Suprapubic skin (tissue), 3 donors: ENCODE results near the gene ERI3.

Source experiments
- POLR2AphosphoS5 ChIP-seq, 3 donors: sonication (generic); formaldehyde crosslinking; IDR thresholded peaks; one replicate each; pipeline ENCODE4 v1.6.1; 2017; ENCODE audit warnings: antibody characterized with exemption in 3 of 3
- TF ChIP-seq, protein P1 (sequence below), 2 donors: fragments of 200-600 bp in 1 of 2; fragments of 450-650 bp in 1 of 2; sonication (generic) in 1 of 2; IDR thresholded peaks; one replicate each; pipeline ENCODE4 v1.5.1; 2016 to 2019; ENCODE audit warnings: antibody characterized with exemption in 2 of 2, mild to moderate bottlenecking in 1 of 2, moderate library complexity in 1 of 2

DNA sequence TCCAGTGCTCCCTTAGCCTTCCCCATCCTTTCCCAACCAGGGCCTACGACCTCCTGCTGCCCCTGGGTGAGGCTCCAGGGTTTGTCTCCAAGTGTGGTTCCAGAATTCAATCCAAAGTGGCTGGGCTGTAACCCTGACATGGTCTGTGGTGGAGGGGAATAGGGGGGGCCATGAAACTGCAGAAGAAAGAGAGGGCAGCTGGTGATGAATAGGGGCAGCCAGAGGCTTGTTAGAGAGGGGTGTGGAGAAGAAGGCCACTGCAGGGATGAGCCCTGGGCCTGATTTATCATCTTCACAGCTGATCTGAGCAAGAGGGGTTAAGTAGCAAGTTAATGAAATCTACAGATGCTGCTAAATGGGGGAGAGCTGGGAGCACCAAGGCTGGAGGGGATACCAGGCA, 12.9 kb upstream of the ERI3 start:
- TF ChIP-seq POLR2AphosphoS5 (IDR thresholded peaks at IDR 0.05) = no peak
- TF ChIP-seq, protein P1, sequence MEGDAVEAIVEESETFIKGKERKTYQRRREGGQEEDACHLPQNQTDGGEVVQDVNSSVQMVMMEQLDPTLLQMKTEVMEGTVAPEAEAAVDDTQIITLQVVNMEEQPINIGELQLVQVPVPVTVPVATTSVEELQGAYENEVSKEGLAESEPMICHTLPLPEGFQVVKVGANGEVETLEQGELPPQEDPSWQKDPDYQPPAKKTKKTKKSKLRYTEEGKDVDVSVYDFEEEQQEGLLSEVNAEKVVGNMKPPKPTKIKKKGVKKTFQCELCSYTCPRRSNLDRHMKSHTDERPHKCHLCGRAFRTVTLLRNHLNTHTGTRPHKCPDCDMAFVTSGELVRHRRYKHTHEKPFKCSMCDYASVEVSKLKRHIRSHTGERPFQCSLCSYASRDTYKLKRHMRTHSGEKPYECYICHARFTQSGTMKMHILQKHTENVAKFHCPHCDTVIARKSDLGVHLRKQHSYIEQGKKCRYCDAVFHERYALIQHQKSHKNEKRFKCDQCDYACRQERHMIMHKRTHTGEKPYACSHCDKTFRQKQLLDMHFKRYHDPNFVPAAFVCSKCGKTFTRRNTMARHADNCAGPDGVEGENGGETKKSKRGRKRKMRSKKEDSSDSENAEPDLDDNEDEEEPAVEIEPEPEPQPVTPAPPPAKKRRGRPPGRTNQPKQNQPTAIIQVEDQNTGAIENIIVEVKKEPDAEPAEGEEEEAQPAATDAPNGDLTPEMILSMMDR (IDR thresholded peaks at IDR 0.05) = no peak
